Peyer's patch (tissue), 4 donors: ENCODE data around the gene IQSEC3.

Source experiments
- POLR2A ChIP-seq, 2 donors: fragments of 450-650 bp; IDR thresholded peaks; one replicate each; pipeline ENCODE4 v1.5.1; 2017; ENCODE audit warnings: antibody characterized with exemption in 2 of 2, mild to moderate bottlenecking in 2 of 2, moderate library complexity in 2 of 2
- TF ChIP-seq, protein P1 (sequence below), 6 experiments: fragments of 450-650 bp in 4 of 6; fragments of 200-600 bp in 2 of 6; sonication (generic) in 1 of 6; IDR thresholded peaks; one replicate each; pipeline ENCODE4 v1.5.1; 2017 to 2019; ENCODE audit warnings: antibody characterized with exemption in 6 of 6, mild to moderate bottlenecking in 3 of 6, moderate library complexity in 1 of 6

DNA sequence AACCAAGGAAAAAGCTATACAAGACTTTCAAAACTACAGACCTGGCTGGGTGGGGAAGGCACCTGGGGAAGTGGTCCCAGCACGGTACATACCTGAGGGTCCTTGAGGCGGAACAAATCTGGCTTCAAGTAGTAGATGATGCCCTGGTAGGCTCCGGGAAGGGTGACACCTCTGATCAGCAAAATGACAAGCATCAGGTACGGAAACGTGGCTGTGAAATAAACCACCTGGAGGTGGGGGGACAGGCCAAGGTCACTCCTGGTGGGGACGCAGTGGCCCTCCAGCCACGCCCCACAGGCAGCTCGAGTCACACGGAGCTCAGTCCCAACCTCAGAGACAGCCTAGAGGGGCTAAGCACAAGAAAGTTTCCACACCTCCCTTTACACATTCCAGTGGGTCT lies 132.1 kb downstream of the IQSEC3 start:
- TF ChIP-seq, protein P1, sequence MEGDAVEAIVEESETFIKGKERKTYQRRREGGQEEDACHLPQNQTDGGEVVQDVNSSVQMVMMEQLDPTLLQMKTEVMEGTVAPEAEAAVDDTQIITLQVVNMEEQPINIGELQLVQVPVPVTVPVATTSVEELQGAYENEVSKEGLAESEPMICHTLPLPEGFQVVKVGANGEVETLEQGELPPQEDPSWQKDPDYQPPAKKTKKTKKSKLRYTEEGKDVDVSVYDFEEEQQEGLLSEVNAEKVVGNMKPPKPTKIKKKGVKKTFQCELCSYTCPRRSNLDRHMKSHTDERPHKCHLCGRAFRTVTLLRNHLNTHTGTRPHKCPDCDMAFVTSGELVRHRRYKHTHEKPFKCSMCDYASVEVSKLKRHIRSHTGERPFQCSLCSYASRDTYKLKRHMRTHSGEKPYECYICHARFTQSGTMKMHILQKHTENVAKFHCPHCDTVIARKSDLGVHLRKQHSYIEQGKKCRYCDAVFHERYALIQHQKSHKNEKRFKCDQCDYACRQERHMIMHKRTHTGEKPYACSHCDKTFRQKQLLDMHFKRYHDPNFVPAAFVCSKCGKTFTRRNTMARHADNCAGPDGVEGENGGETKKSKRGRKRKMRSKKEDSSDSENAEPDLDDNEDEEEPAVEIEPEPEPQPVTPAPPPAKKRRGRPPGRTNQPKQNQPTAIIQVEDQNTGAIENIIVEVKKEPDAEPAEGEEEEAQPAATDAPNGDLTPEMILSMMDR (IDR thresholded peaks at IDR 0.05): no peak
- TF ChIP-seq POLR2A (IDR thresholded peaks at IDR 0.05): no peak
